Heart right ventricle (tissue), 16 donors: ENCODE results near the gene MTA3. TPM values are rescaled to one million over a fixed set of nuclear protein-coding genes. Genes with fewer than 3 reads are reported as not detected.

Experiments used
- ATAC-seq, 8 donors: fragments of 200-7000 bp; cut with Tn5 transposase; one replicate each; pipeline ENCODE4 v1.9.1; 2020; ENCODE audit warnings: mild to moderate bottlenecking in 8 of 8, moderate library complexity in 8 of 8, moderate number of reproducible peaks in 1 of 8
- DNase-seq, 2 donors: peaks; one replicate each; pipeline ENCODE4 v3.0.0-alpha.2; 2020
- H3K27ac ChIP-seq, 10 donors: fragments of 200-600 bp; sonication (generic) in 2 of 10; one replicate each; pipeline versions ENCODE4 v1.5.0 to v1.8.0; 2020 to 2022; ENCODE audit warnings: mild to moderate bottlenecking in 3 of 10
- H3K27me3 ChIP-seq, 7 donors: fragments of 200-600 bp; one replicate each; pipeline ENCODE4 v1.8.0; 2021 to 2022; ENCODE audit warnings: mild to moderate bottlenecking in 2 of 7
- H3K36me3 ChIP-seq, 9 donors: fragments of 200-600 bp; sonication (generic) in 1 of 9; one replicate each; pipeline versions ENCODE4 v1.5.0 to v1.8.0; 2020 to 2022; ENCODE audit warnings: mild to moderate bottlenecking in 2 of 9
- H3K4me1 ChIP-seq, 9 donors: fragments of 200-600 bp; sonication (generic) in 1 of 9; one replicate each; pipeline versions ENCODE4 v1.5.0 to v1.8.0; 2020 to 2022; ENCODE audit warnings: mild to moderate bottlenecking in 4 of 9
- H3K4me3 ChIP-seq, 10 donors: fragments of 200-600 bp; sonication (generic) in 2 of 10; one replicate each; pipeline versions ENCODE4 v1.5.0 to v1.8.0; 2020 to 2022; ENCODE audit warnings: mild to moderate bottlenecking in 7 of 10, moderate library complexity in 2 of 10
- H3K9me3 ChIP-seq, 11 donors: fragments of 200-600 bp in 10 of 11; sonication (generic) in 2 of 11; one replicate each; pipeline versions ENCODE4 v1.5.0 to v1.8.0; 2013 to 2022; ENCODE audit warnings: mild to moderate bottlenecking in 2 of 11, control low read depth in 1 of 11, moderate library complexity in 1 of 11
- CTCF ChIP-seq, 9 donors: fragments of 200-600 bp; sonication (generic) in 2 of 9; IDR thresholded peaks; one replicate each; pipeline versions ENCODE4 v1.5.0 to v1.8.0; 2021 to 2022; ENCODE audit warnings: antibody characterized with exemption in 9 of 9, mild to moderate bottlenecking in 5 of 9, moderate library complexity in 1 of 9
- WGBS, 2 donors: extraction: QIAGEN DNeasy Blood & Tissue Kit; methylation state at CpG; one replicate each; pipeline ENCODE4 v1.1.7; 2013; ENCODE audit warnings: inconsistent platforms in 1 of 2; 5-methylcytosine and 5-hydroxymethylcytosine counted together
- intact Hi-C, 10 donors: fragments of 100-400 bp; cut with DNase I; formaldehyde crosslinking; loops; one replicate each; pipeline versions ENCODE4 v1.11.1 to v1.14.2; 2022
- polyA plus RNA-seq, 2 donors: library from polyadenylated mRNA; stranded (reverse); fragments of 200-250 nt; gene quantifications; one replicate each; pipeline ENCODE4 v1.2.3, GENCODE V29; 2013
- total RNA-seq, 10 donors: library from RNA; stranded (reverse); fragmentation: NEBNext Ultra II Directional in 3 of 10; extraction: Animal tissue kit (Norgen Biotek cat#: 25700) in 3 of 10; gene quantifications; one replicate each; pipeline versions ENCODE4 v1.2.1 to v1.2.4, GENCODE V29; 2021 to 2023
- donor health status: Arrhythmogenic right ventricular cardiomyopathy.
- donor health status: ischemic (EF 13 %, LVEDD 7.1; RV severe dilation, severe dysfunction).
- donor health status: healthy with polysubstance abuse.
- donor health status: DM: no; HTN: yes; CAD: no.
- donor health status: DM: no; HTN: no; CAD: no.
- donor health status: ischemic (EF 25% LVEDD 6.9; RV normal size, moderate dysfunction).
- donor health status: ischemic (EF 25% LVEDD 5.7; RV mildly dilated, moderate dysfunction).
- donor health status: healthy.
- donor health status: DM: yes; HTN: yes; CAD: no.
- donor health status: Ischemic cardiomyopathy.
- donor health status: ischemic (EF 35%, LVEDD 5.7; RV mildly dilated, moderate dysfunction).
- donor health status: nonischemic (EF 11% LVEDD 7.7; RV severe dilation, severe dysfunction).
- donor health status: DM: yes; HTN: yes; CAD: no.
- donor health status: PGD.
- donor health status: ischemic (EF 29% LVEDD 5.4; RV normal size, mild dysfunction).
- donor health status: nonischemic (EF 23%, LVEDD 6.1; RV moderate dilation, normal function).

The MTA3 gene
- total and polyA plus RNA-seq, 12 donors, result 11.2 to 29.4 (median 21.9) TPM

- Histone ChIP-seq H3K27me3 (peaks cover 0 to 18% (median 9%) of the 10 kb centered on the region in 7 donors), H3K36me3 (no peaks in the 10 kb centered on the region), H3K9me3 (no peaks in the 10 kb centered on the region), H3K4me3 (no peak overlapping the region), H3K4me1 (peaks cover 0 to 38% (median 5%) of the 10 kb centered on the region in 9 donors), H3K27ac (peak overlapping the region in 7 of 10 donors; percentile 7 to 98 (median 48))
- DNase-seq (no peak), ATAC-seq (no peak)
- intact Hi-C loops, result no loop called here
- 92 to 94% methylated on average over 6 of the region's 6 CpGs for WGBS, 2 donors
- no peak for TF ChIP-seq CTCF (IDR thresholded peaks at IDR 0.05)
Measured at GRCh38 chr2:42795275-42795674, 226.8 kb downstream of the MTA3 start.

- peak in 1 of 2 donors; percentile 23 for DNase-seq
- peak overlapping the region in 8 of 10 donors; percentile 7 to 98 (median 49) for H3K27ac ChIP-seq
Measured at GRCh38 chr2:42795841-42796301, 227.4 kb downstream of the MTA3 start.

GRCh38 chr2:42796427-42797248 lies 228.2 kb downstream of the MTA3 start:
- Histone ChIP-seq H3K27ac (peak overlapping the region in 7 of 10 donors; percentile 7 to 98 (median 50)), H3K4me1 (peaks cover 0 to 39% (median 6%) of the 10 kb centered on the region in 9 donors)
- 75 to 83% methylated on average over 7 of the region's 7 CpGs for WGBS, 2 donors

More at GRCh38 chr2:42795841-42796301, 227.4 kb downstream of the MTA3 start:
- peak in 4 of 8 donors; percentile 13 to 45 (median 30) for ATAC-seq
- H3K9me3 ChIP-seq, result no peaks in the 10 kb centered on the region
- H3K27me3 ChIP-seq, result peaks cover 0 to 18% (median 9%) of the 10 kb centered on the region in 7 donors
- WGBS, 2 donors, result 37 to 42% methylated on average over 3 of the region's 3 CpGs
- intact Hi-C loops, result no loop called here
- TF ChIP-seq CTCF (IDR thresholded peaks at IDR 0.05), result no peak
- no peaks in the 10 kb centered on the region for H3K36me3 ChIP-seq
- peaks cover 0 to 39% (median 5%) of the 10 kb centered on the region in 9 donors for H3K4me1 ChIP-seq
- no peak overlapping the region for H3K4me3 ChIP-seq

More at GRCh38 chr2:42796427-42797248, 228.2 kb downstream of the MTA3 start:
- DNase-seq (no peak), ATAC-seq (no peak)
- Histone ChIP-seq H3K9me3 (no peaks in the 10 kb centered on the region), H3K27me3 (peaks cover 0 to 10% (median 9%) of the 10 kb centered on the region in 7 donors), H3K4me3 (no peak overlapping the region), H3K36me3 (no peaks in the 10 kb centered on the region)
- intact Hi-C loops, result no loop called here
- no peak for TF ChIP-seq CTCF (IDR thresholded peaks at IDR 0.05)
